GM12878 (cell line): Measurements from ENCODE around the gene NFKBIE.
A peak's percentile ranks its signal among the peaks of the same experiment; 100 is the strongest.

Experiments
- ATF2 ChIP-seq: IDR thresholded peaks from 2 replicates; pipeline ENCODE4 v1.6.1; 2012; ENCODE audit warnings: low read length, inconsistent platforms
- CTCF ChIP-seq, 3 experiments: IDR thresholded peaks in 2 of 3; conservative IDR thresholded peaks in 1 of 3; 2 replicates each; pipeline ENCODE4 v1.5.1; 2011; ENCODE audit warnings: low read depth in 3 of 3, low read length in 3 of 3, mild to moderate bottlenecking in 3 of 3, control low read depth in 2 of 3, moderate library complexity in 2 of 3, inconsistent platforms in 1 of 3, mixed read lengths in 1 of 3; ENCODE audit not compliant: control insufficient read depth in 2 of 3, insufficient read depth in 1 of 3; ENCODE audit errors: extremely low read depth in 1 of 3
- HDGF ChIP-seq: fragments of 450-650 bp; IDR thresholded peaks from 2 replicates; pipeline ENCODE4 v1.6.1; 2016; ENCODE audit warnings: antibody characterized with exemption
- IKZF2 ChIP-seq, 2 experiments: fragments of 450-650 bp; IDR thresholded peaks; 2 replicates each; pipeline ENCODE4 v1.6.1; 2017; ENCODE audit warnings: mild to moderate bottlenecking in 2 of 2, moderate library complexity in 2 of 2
- NR2C1 ChIP-seq: fragments of 450-650 bp; IDR thresholded peaks from 2 replicates; pipeline ENCODE4 v1.6.1; 2017; ENCODE audit warnings: antibody characterized with exemption, mild to moderate bottlenecking, moderate library complexity
- PAX8 ChIP-seq: fragments of 450-650 bp; IDR thresholded peaks from 2 replicates; pipeline ENCODE4 v1.6.1; 2017; ENCODE audit warnings: mild to moderate bottlenecking, moderate library complexity
- POLR2A ChIP-seq: IDR thresholded peaks from 2 replicates; pipeline ENCODE4 v1.6.1; 2011; ENCODE audit warnings: low read depth, mild to moderate bottlenecking, low read length
- POLR2AphosphoS5 ChIP-seq: IDR thresholded peaks from 2 replicates; pipeline ENCODE4 v1.6.1; 2011; ENCODE audit warnings: mild to moderate bottlenecking, low read length, inconsistent platforms
- USF2 ChIP-seq: IDR thresholded peaks from 2 replicates; pipeline ENCODE4 v1.6.1; 2011; ENCODE audit warnings: low read depth, low read length, improper control_type of control experiment, borderline replicate concordance
- ZZZ3 ChIP-seq: IDR thresholded peaks from 2 replicates; pipeline ENCODE4 v1.6.1; 2011; ENCODE audit warnings: low read depth; ENCODE audit not compliant: control insufficient read depth, insufficient read length

GRCh38 chr6:44265722-44266233 lies 427 bp upstream of the NFKBIE start:
- TF ChIP-seq NR2C1 (no peak), HDGF (peak; percentile 95), POLR2A (no peak), USF2 (no peak), ZZZ3 (no peak), POLR2AphosphoS5 (no peak), CTCF (IDR thresholded peaks at IDR 0.05 in 2 of 3, conservative IDR thresholded peaks at IDR 0.05 in 1 of 3; ENCODE audit: control insufficient read depth in 2 of 3, extremely low read depth in 1 of 3, insufficient read depth in 1 of 3, low read depth in 3 of 3, low read length in 3 of 3) (no peak), PAX8 (no peak), IKZF2 (IDR thresholded peaks at IDR 0.05) (peak; percentile 7 to 29; a peak in 2 of 4 replicates), ATF2 (no peak)
